Measurements from ENCODE around the gene AGBL3.
A peak's percentile ranks its signal among the peaks of the same experiment; 100 is the strongest.
"Not testable (repeated sequence)": the region's sequence is repeated elsewhere in the genome, so short reads cannot be mapped to it uniquely, and the experiment has no call there.

AGBL3 gene

DNA sequence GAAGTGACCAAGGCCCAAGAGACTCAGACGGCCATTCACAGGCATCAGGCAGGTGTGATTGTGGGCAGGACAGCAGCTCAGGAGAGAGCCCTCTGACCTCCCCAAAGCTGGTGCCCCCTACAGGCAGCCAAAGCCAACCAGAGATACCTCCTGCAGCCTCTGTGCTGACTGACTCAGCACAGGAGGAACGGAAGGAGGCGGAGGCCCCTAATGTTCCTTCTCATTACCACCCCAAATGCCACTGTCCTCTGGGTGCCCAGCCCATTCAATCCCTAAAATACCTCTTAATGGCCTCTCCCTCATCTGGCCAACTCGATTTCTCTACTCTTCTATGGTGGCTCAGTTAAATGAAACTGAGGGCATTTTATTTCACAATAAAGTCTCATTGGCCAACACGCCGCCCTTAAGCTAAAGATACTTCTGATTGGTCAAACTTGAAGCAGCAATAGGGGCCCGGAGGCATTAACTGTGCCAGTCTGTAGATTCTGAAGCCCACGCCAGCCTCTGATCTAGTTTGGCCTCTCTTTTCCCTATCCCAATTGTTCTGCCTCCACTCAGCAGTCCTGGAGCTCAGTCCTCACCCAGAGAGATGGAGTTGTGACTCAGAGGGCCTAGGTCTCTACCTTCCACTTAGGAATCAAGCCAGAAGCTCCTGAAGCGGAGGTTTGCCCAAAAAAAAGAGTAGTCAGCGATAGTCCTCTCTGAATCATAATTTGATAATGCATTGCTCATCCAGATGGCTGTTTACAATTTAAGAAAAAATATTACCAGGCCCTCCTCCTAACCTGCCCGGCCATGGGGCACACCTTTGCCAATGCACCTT, 183.0 kb downstream of the AGBL3 start:
- Mint-ChIP-seq H3K27me3 (no peaks in the 10 kb centered on the region), H3K36me3 (ENCODE audit: low read depth) (peaks cover 54% of the 10 kb centered on the region), H3K4me3 (peak overlapping the region; percentile 95), H3K27ac (peak overlapping the region; percentile 94), H3K9me3 (no peaks in the 10 kb centered on the region), H3K4me1 (ENCODE audit: low read depth) (peaks cover 63% of the 10 kb centered on the region)

DNA sequence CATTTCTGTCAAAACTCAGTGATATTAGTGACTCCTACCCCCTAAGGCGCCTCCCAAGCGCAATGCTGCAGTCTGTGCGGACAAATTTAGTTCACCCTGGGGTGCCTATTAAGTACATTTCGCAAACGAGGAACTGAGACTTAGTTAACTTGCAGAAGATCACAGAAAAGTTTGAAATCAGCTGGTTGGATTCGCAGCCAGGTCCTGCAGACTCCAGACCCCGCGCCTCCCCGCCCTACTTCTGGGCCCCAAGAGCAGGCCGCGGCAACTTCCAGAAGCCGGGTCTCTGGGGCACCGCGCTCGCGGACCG, 183.6 kb downstream of the AGBL3 start:
- Mint-ChIP-seq H3K4me3 (peak overlapping the region; percentile 95), H3K27ac (peak overlapping the region; percentile 94), H3K36me3 (ENCODE audit: low read depth) (peaks cover 49% of the 10 kb centered on the region), H3K27me3 (no peaks in the 10 kb centered on the region), H3K4me1 (ENCODE audit: low read depth) (peaks cover 63% of the 10 kb centered on the region), H3K9me3 (no peaks in the 10 kb centered on the region)

DNA sequence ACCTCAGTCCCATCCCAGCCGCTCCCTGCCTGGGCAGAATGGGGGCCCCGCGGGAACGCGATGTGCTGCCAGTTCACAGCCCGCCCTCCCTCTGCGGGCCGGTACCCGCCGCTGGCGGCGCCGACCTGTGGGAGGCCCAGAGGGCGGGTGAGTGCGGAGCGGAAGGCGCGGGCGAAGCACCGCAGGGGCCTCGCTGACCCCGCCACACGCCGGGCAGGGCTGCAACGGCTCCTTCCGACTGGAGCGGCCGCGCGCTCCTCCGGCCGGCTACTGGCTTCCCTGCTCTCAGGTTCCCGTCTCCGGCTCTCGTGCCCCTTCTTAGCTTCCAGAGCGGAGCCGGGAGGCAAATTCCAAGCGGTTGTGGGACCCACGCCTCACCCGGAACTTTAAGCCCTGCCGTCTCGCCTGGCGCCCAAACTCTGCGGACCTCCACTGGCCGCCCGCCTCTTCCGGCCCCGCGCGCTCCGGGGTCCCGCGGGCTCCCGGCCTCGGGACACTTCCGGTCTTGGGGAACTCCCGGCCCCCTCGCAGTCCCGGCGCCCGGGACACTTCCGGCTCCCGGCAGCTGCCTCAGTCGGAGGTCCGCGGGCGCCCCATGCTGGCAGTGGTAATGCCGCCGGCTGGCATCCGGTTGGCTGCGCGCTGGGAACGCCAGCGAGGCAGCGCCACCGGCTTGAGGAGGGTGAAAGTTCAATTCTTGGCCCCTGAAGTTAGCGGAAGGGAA, 184.1 kb downstream of the AGBL3 start, which contains the start of gene CYREN:
CYREN (minus strand) TSS at position 434 of the 724 bp plus-strand sequence. CDS start 1,785 bp downstream, outside the sequence.
- Mint-ChIP-seq H3K4me3 (peak within 1 kb of the TSS; percentile 95), H3K36me3 (ENCODE audit: low read depth) (peaks cover 44% of the 10 kb centered on the region), H3K27ac (peak within 1 kb of the TSS; percentile 94), H3K27me3 (no peaks in the 10 kb centered on the region), H3K4me1 (ENCODE audit: low read depth) (peaks cover 63% of the 10 kb centered on the region), H3K9me3 (no peaks in the 10 kb centered on the region)

DNA sequence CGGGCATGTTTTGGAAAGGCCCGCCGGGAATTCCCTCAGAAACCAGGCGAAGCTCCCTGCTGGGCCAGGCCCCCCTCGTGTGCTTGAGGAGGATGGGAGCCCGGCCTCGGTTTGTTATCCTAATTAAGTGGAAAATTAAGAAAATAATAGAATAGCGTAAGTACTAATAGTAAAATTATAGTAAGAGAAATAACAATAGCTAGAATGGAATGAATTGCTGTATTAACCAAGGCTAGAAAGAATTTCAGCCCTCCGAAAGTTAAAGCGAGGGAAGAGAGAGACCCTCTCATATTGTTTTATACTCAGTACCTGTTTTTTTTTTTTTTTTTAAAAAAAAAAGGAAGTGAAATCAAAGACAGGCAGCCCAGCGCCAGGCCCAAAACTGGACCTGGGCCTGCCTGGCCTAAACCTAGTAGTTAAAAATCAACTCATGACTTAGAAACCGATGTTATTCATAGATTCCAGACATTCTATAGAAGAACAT, 184.7 kb downstream of the AGBL3 start:
- H3K36me3 Mint-ChIP-seq (ENCODE audit: low read depth): peaks cover 38% of the 10 kb centered on the region
- H3K27ac Mint-ChIP-seq: peak overlapping the region; percentile 91
- peaks cover 57% of the 10 kb centered on the region for H3K4me1 Mint-ChIP-seq (ENCODE audit: low read depth)
- peak overlapping the region; percentile 95 for H3K4me3 Mint-ChIP-seq
- not testable (repeated sequence) for H3K27me3 Mint-ChIP-seq, H3K9me3 Mint-ChIP-seq

DNA sequence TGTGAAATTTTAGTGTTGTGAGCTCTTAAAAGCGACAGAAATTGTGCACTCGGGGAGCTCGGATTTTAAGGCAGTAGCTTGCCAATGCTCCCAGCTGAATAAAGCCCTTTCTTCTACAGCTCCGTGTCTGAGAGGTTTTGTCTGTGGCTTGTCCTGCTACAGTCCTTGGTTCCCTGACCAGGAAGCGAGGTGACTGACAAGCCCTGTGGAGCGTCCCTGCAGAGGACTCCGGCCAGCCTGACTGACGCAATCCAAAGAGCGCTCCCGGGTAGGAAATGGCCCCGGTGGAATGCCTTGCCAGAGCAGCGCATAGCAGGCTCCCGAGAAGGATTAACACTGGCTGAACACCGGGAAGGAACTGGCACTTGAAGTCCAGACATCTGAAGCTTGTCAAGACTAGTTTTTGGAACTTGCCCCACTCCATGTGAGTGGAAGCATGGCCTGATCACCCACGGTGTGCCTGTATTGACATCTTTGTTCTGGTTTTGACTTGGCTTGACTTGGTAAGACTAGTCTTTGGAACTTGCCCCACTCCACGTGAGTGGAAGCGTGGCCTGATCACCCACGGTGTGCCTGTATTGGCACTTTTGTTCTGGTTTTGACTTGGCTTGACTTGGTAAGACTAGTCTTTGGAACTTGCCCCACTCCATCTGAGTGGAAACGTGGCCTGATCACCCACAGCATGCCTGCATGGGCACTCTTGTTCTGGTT, 185.4 kb downstream of the AGBL3 start:
- not testable (repeated sequence) for H3K9me3 Mint-ChIP-seq, H3K27me3 Mint-ChIP-seq
- Mint-ChIP-seq H3K27ac (peak overlapping the region; percentile 91), H3K4me3 (peak overlapping the region; percentile 95), H3K4me1 (ENCODE audit: low read depth) (peaks cover 52% of the 10 kb centered on the region), H3K36me3 (ENCODE audit: low read depth) (peaks cover 31% of the 10 kb centered on the region)

DNA sequence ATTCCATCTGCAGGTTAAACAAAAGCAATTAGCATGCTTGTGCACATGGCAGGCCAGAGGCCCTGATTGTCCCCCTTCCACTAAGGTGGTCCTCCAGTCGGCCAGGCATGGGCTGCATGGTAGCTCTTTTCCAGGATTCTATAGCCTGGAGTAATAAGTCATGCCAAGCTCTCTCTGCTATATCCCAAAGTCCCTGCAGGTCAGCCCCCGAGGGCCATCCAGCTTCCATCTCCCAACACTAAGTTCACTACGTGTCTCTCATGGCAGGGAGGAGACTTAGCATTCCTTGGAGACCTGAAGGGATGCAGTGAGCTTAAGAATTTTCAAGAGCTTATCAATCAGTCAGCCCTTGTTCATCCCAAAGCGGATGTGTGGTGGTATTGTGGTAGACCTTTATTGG, 187.6 kb downstream of the AGBL3 start:
- peaks cover 11% of the 10 kb centered on the region for H3K36me3 Mint-ChIP-seq (ENCODE audit: low read depth)

DNA sequence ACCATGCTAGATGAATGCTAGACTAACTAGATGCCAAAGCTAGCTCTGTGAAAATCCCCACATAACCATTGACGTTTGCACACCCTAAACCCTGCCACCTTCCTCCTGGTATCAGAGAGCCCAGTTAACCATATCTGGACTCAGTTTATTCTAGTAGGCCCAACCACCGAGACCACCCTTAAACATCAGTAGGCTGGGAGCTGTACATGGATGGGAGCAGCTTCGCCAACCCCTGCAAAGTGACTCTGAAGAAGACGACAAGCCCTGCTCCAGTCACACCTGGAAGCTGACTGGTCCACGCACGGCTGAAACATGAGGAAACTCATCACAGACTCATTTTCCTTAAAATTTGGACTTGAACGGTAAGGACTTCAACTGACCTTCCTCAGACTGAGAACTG, 188.6 kb downstream of the AGBL3 start:
- peaks cover 20% of the 10 kb centered on the region for H3K4me1 Mint-ChIP-seq (ENCODE audit: low read depth)
- no peak overlapping the region for H3K4me3 Mint-ChIP-seq
- H3K36me3 Mint-ChIP-seq (ENCODE audit: low read depth): peaks cover 6% of the 10 kb centered on the region
- peaks cover 1% of the 10 kb centered on the region for H3K9me3 Mint-ChIP-seq
- H3K27me3 Mint-ChIP-seq: no peaks in the 10 kb centered on the region
- H3K27ac Mint-ChIP-seq: no peak overlapping the region

More for the DNA sequence above, 187.6 kb downstream of the AGBL3 start:
- not testable (repeated sequence) for H3K9me3 Mint-ChIP-seq, H3K27me3 Mint-ChIP-seq, H3K27ac Mint-ChIP-seq, H3K4me3 Mint-ChIP-seq
- peaks cover 30% of the 10 kb centered on the region for H3K4me1 Mint-ChIP-seq (ENCODE audit: low read depth)

DNA sequence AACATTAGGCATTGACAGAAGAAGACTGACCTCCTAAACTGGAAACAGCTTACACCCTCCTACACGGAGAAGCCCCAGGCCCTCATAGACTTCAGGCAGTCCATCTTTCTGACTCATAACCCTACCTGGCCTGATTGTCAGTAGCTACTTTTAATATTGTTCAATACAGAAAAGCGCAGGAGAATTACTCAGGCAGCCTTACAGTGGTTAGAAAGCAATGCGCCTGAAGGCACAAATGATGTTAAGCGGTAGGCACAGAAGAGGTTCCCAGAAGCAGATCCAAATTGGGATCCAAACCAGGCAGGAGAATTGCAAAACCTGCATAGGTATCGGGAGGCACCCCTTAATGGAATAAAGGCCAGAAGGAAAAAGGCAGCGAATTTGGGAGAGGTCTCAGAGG, 189.6 kb downstream of the AGBL3 start:
- Mint-ChIP-seq H3K4me3 (no peak overlapping the region), H3K9me3 (peaks cover 5% of the 10 kb centered on the region), H3K36me3 (ENCODE audit: low read depth) (peaks cover 15% of the 10 kb centered on the region), H3K27ac (no peak overlapping the region), H3K27me3 (no peaks in the 10 kb centered on the region), H3K4me1 (ENCODE audit: low read depth) (peaks cover 18% of the 10 kb centered on the region)

DNA sequence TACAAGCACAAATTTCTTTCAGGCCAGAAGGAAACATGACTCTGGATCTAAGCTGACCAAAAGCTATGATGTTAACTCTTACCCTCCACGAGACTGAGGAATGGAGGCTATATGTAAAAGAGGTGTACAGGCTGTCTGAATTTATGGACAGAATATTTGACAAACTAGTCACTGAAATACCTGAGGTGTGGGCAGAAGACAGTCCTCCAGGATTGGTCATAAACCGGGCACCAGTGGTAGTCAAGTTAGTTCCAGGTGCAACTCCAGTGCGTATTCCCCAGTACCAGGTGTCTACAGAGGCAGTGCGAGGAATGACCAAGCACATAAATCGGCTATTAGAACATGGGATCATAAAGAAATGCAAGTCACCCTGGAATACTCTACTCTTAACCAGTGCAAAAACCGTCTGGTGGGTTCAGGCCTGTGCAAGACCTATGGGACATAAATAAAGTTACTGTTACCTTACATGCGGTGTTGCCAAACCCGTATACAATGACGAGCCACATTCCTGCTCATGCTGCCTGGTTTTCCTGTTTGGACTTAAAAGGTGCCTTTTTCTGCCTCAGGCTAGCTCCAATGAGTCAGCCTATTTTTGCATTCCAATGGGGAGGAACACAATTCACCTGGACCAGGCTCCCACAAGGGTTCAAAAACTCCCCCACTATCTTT, 190.9 kb downstream of the AGBL3 start:
- Mint-ChIP-seq H3K9me3 (peaks cover 14% of the 10 kb centered on the region), H3K36me3 (ENCODE audit: low read depth) (peaks cover 27% of the 10 kb centered on the region), H3K4me1 (ENCODE audit: low read depth) (peaks cover 6% of the 10 kb centered on the region), H3K27ac (no peak overlapping the region), H3K4me3 (no peak overlapping the region), H3K27me3 (no peaks in the 10 kb centered on the region)

DNA sequence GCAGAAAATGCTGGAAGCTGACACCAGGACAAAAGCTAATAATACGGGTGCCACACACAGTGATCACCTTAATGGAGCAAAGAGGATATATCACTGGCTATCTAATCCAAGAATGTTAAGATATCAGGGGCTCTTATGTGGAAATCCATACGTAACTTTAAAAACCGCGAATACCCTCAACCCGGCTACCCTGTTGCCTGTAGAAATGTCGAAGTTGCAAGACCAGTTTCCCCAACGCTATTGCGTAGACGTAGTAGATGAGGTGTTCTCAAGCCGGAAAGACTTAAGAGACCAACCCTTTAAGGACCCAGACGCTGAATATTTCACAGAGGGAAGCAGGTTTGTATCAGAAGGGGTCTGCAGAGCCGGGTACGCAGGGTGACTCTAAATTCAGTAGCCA, 192.1 kb downstream of the AGBL3 start:
- Mint-ChIP-seq H3K4me1 (ENCODE audit: low read depth) (no peaks in the 10 kb centered on the region), H3K27me3 (no peaks in the 10 kb centered on the region), H3K4me3 (no peak overlapping the region), H3K36me3 (ENCODE audit: low read depth) (peaks cover 39% of the 10 kb centered on the region), H3K9me3 (peaks cover 20% of the 10 kb centered on the region), H3K27ac (no peak overlapping the region)

DNA sequence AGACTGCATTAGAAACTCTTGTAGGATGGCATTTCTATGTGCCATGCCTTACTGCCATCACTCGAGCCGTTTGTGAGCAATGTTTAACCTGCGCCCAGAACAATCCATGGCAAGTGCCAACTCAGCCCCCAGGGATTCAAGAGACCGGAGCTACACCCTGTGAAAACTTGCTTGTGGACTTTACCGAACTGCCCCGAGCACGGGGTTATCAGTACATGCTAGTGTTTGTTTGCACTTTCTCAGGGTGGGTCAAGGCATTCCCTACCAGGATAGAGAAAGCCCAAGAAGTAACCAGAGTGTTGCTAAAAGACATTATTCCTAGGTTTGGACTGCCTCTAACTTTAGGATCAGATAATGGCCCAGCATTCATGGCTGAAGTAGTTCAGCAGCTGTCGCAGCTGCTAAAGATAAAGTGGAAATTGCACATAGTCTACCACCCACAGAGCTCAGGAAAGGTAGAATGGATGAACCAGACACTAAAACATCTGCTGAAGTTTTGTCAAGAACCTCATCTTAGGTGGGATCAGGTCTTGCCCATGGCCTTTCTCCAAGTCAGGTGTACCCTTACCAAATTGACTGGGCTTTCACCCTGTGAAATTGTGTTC, 193.1 kb downstream of the AGBL3 start:
- Mint-ChIP-seq H3K36me3 (ENCODE audit: low read depth) (peaks cover 49% of the 10 kb centered on the region), H3K27ac (no peak overlapping the region), H3K27me3 (no peaks in the 10 kb centered on the region), H3K4me1 (ENCODE audit: low read depth) (no peaks in the 10 kb centered on the region), H3K4me3 (no peak overlapping the region), H3K9me3 (peaks cover 26% of the 10 kb centered on the region)

DNA sequence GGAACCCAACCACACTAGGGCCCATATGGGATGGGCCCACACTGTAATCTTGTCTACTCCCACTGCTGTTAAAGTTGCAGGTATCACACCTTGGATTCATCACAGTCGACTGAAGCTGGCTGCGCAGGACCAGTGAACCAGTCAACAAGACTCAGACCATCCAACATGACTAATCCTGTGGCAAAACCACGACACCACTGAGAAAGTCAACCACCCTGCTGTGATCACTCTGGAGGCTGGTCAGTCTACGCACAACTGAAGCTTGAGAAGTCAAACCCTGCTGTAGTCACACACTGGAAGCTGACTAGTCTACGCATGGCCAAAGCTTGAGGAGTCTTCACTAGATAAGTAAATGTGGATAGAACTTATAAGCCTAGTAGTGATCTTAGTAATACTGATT, 193.8 kb downstream of the AGBL3 start:
- Mint-ChIP-seq H3K27ac (no peak overlapping the region), H3K9me3 (peaks cover 26% of the 10 kb centered on the region), H3K36me3 (ENCODE audit: low read depth) (peaks cover 55% of the 10 kb centered on the region), H3K4me3 (no peak overlapping the region), H3K27me3 (no peaks in the 10 kb centered on the region), H3K4me1 (ENCODE audit: low read depth) (no peaks in the 10 kb centered on the region)

DNA sequence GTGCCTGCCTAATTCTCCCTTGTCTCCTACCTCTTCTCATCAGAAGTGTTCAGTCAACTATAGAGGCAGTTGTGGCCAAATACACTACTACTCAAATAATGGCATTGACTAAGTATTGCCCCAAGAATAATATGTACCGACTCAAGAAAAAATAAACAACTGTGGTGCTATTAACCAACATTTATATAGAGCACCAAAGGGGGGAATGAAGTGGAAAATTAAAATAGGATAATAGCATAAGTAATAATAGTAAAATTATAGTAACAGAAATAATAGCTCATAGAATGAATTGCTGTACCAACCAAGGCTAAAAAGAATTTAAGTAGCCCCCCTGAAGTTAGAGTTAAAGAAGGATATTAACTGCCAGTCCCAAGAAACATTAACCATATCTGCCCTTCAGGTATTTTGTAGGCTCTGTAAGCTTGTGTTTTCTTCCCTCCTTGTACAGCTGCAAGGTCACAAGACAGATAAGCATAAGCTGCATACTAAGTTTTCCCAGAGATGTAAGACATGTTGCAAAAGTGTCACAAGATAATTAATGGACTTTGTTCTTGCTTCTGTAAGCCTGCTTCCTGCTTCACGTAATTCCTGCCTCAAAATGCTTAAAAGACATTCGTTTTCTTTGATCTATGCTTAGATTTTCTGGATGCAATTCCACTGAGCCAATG, 195.1 kb downstream of the AGBL3 start:
- Mint-ChIP-seq H3K27ac (no peak overlapping the region), H3K9me3 (peaks cover 26% of the 10 kb centered on the region), H3K36me3 (ENCODE audit: low read depth) (peaks cover 66% of the 10 kb centered on the region), H3K4me1 (ENCODE audit: low read depth) (peaks cover 4% of the 10 kb centered on the region), H3K4me3 (no peak overlapping the region), H3K27me3 (no peaks in the 10 kb centered on the region)

Data from stimulated activated naive CD8-positive, alpha-beta T cell treated with anti-CD3 and anti-CD28 coated beads, Interleukin-15, Interleukin-2, amounts not matched to agents 100 ng/mL and 50 ng/mL, for 24 hours (primary cell).